DOHH2 (cell line): ENCODE results near the gene SLC9A1.

ENCODE experiments used
- H3F3A ChIP-seq: fragments of 200-600 bp; sonication (generic), shearing (Covaris generic); 2 replicates; pipeline ENCODE4 v1.6.0; 2016; ENCODE audit warnings: antibody characterized with exemption, mild to moderate bottlenecking; ENCODE audit not compliant: control insufficient read depth, insufficient read depth
- H3K27ac ChIP-seq: fragments of 200-600 bp; sonication (generic); 2 replicates; pipeline ENCODE4 v1.5.1; 2014; ENCODE audit warnings: low read depth, mild to moderate bottlenecking, low read length, moderate library complexity
- H3K27me3 ChIP-seq: fragments of 200-600 bp; sonication (generic); 2 replicates; pipeline ENCODE4 v1.6.1; 2014; ENCODE audit warnings: mild to moderate bottlenecking, low read length, mixed read lengths; ENCODE audit not compliant: control insufficient read depth
- H3K36me3 ChIP-seq: fragments of 200-600 bp; sonication (generic); 2 replicates; pipeline ENCODE4 v1.6.1; 2014; ENCODE audit warnings: mild to moderate bottlenecking, low read length, moderate library complexity, mixed read lengths; ENCODE audit not compliant: control insufficient read depth
- H3K4me1 ChIP-seq: fragments of 200-600 bp; sonication (generic); 2 replicates; pipeline ENCODE4 v1.6.1; 2014; ENCODE audit warnings: mild to moderate bottlenecking, low read length, mixed read lengths; ENCODE audit not compliant: control insufficient read depth
- H3K4me2 ChIP-seq: fragments of 200-600 bp; sonication (generic); 2 replicates; pipeline ENCODE4 v1.6.0; 2014; ENCODE audit warnings: mild to moderate bottlenecking, low read length, moderate library complexity
- H3K4me3 ChIP-seq: fragments of 200-600 bp; sonication (generic); 2 replicates; pipeline ENCODE4 v1.5.1; 2014; ENCODE audit warnings: mild to moderate bottlenecking, low read length, mixed read lengths
- H3K79me2 ChIP-seq: fragments of 200-600 bp; sonication (generic); 2 replicates; pipeline ENCODE4 v1.6.1; 2014; ENCODE audit warnings: mild to moderate bottlenecking, low read length, mixed read lengths; ENCODE audit not compliant: control insufficient read depth
- H3K9me2 ChIP-seq: fragments of 200-600 bp; sonication (generic); replicated peaks from 2 replicates; pipeline ENCODE4 v1.6.1; 2014; ENCODE audit warnings: mild to moderate bottlenecking, low read length, mixed read lengths; ENCODE audit not compliant: control insufficient read depth
- H3K9me3 ChIP-seq: fragments of 200-600 bp; sonication (generic); 2 replicates; pipeline ENCODE4 v1.6.1; 2014; ENCODE audit warnings: antibody characterized with exemption, low read length, mixed read lengths; ENCODE audit not compliant: control insufficient read depth, insufficient read depth
- H4K20me1 ChIP-seq: fragments of 200-600 bp; sonication (generic); 2 replicates; pipeline ENCODE4 v1.6.0; 2014; ENCODE audit warnings: low read depth, mild to moderate bottlenecking, antibody characterized with exemption, low read length, moderate library complexity; ENCODE audit not compliant: control insufficient read depth, insufficient read depth
- CTCF ChIP-seq: fragments of 200-600 bp; sonication (generic); IDR thresholded peaks from one replicate; pipeline ENCODE4 v1.5.1; 2014; ENCODE audit warnings: antibody characterized with exemption, mild to moderate bottlenecking, low read depth, low read length; ENCODE audit not compliant: poor library complexity, severe bottlenecking
- EZH2phosphoT487 ChIP-seq: fragments of 200-600 bp; sonication (generic); IDR thresholded peaks from 2 replicates; pipeline ENCODE4 v1.6.1; 2017; ENCODE audit warnings: borderline replicate concordance, mild to moderate bottlenecking, antibody characterized with exemption, low read length, moderate library complexity, mixed read lengths

SLC9A1 gene

GRCh38 chr1:27144049-27144748, 10.7 kb downstream of the SLC9A1 start:
- H3K79me2 ChIP-seq: peaks cover 79% of the 10 kb centered on the region

GRCh38 chr1:27143401-27143800, 11.5 kb downstream of the SLC9A1 start:
- Histone ChIP-seq H3F3A (peaks cover 4% of the 10 kb centered on the region), H3K9me3 (no peaks in the 10 kb centered on the region), H3K36me3 (no peaks in the 10 kb centered on the region; the same call in 1 of the 2 replicates), H3K4me3 (no peak overlapping the region), H3K4me2 (no peak overlapping the region), H3K27ac (no peak overlapping the region), H3K4me1 (peaks cover 22% of the 10 kb centered on the region), H3K9me2 (no peaks in the 10 kb centered on the region), H3K27me3 (no peaks in the 10 kb centered on the region), H4K20me1 (no peaks in the 10 kb centered on the region), H3K79me2 (peaks cover 74% of the 10 kb centered on the region)
- no peak for TF ChIP-seq EZH2phosphoT487
- TF ChIP-seq CTCF: no peak

More at GRCh38 chr1:27144049-27144748, 10.7 kb downstream of the SLC9A1 start:
- H3F3A ChIP-seq: peaks cover 7% of the 10 kb centered on the region
- H3K4me3 ChIP-seq: no peak overlapping the region
- no peaks in the 10 kb centered on the region; the same call in 1 of the 2 replicates for H3K36me3 ChIP-seq
- no peaks in the 10 kb centered on the region for H4K20me1 ChIP-seq
- peaks cover 30% of the 10 kb centered on the region for H3K4me1 ChIP-seq
- no peaks in the 10 kb centered on the region for H3K9me3 ChIP-seq
- H3K9me2 ChIP-seq: no peaks in the 10 kb centered on the region
- no peaks in the 10 kb centered on the region for H3K27me3 ChIP-seq
- no peak overlapping the region for H3K27ac ChIP-seq
- H3K4me2 ChIP-seq: no peak overlapping the region
- no peak for TF ChIP-seq EZH2phosphoT487

- no peak overlapping the region for H3K27ac ChIP-seq
- peaks cover 21% of the 10 kb centered on the region for H3K4me1 ChIP-seq
- no peaks in the 10 kb centered on the region for H3K9me3 ChIP-seq
- no peaks in the 10 kb centered on the region for H3F3A ChIP-seq
- H3K9me2 ChIP-seq: no peaks in the 10 kb centered on the region
- H3K36me3 ChIP-seq: no peaks in the 10 kb centered on the region; the same call in 1 of the 2 replicates
- H3K4me2 ChIP-seq: no peak overlapping the region
- H4K20me1 ChIP-seq: no peaks in the 10 kb centered on the region
- H3K27me3 ChIP-seq: no peaks in the 10 kb centered on the region
- peaks cover 68% of the 10 kb centered on the region for H3K79me2 ChIP-seq
- no peak for TF ChIP-seq CTCF
- TF ChIP-seq EZH2phosphoT487: no peak
- H3K4me3 ChIP-seq: no peak overlapping the region
Observed at GRCh38 chr1:27142464-27142863, 12.5 kb downstream of the SLC9A1 start.

GRCh38 chr1:27141266-27142003, 13.5 kb downstream of the SLC9A1 start:
- no peaks in the 10 kb centered on the region for H3K9me2 ChIP-seq
- TF ChIP-seq CTCF (no peak), EZH2phosphoT487 (no peak)
- peaks cover 69% of the 10 kb centered on the region for H3K79me2 ChIP-seq
- no peaks in the 10 kb centered on the region for H3F3A ChIP-seq
- H3K4me2 ChIP-seq: no peak overlapping the region
- H3K9me3 ChIP-seq: no peaks in the 10 kb centered on the region
- no peaks in the 10 kb centered on the region; the same call in 1 of the 2 replicates for H3K36me3 ChIP-seq
- H3K4me3 ChIP-seq: no peak overlapping the region
- H3K27ac ChIP-seq: no peak overlapping the region
- H3K4me1 ChIP-seq: peaks cover 30% of the 10 kb centered on the region
- H3K27me3 ChIP-seq: no peaks in the 10 kb centered on the region
- H4K20me1 ChIP-seq: no peaks in the 10 kb centered on the region
